IPS-11a (cell line): ENCODE measurements around the gene CADM2.

Experiments
- H3K4me3 ChIP-seq: one replicate; pipeline ENCODE4 v1.5.1; 2013; ENCODE audit warnings: low read depth, low read length, control low read depth

Gene CADM2

DNA sequence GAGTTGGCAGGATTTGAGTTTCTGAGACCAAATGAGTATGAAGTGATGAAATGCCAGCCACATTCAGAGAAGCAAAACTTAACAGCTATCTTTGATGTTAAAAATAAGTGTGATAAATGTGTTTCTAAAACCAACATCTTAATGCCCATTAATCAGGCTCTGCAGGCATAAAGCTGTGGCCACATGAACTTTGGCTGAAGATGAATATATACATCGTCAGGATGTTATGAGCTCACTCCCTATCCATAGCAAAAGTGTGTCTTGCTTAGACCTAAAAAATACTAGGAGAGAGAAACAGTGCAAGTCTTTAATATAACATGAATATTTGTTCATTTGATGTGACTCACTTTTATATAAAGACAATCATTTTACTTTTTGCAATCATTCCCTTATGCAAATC lies 218.0 kb downstream of the CADM2 start:
- H3K4me3 ChIP-seq = no peak overlapping the region

- no peak overlapping the region for H3K4me3 ChIP-seq
Observed at GRCh38 chr3:85182975-85183752, 224.4 kb downstream of the CADM2 start.

DNA sequence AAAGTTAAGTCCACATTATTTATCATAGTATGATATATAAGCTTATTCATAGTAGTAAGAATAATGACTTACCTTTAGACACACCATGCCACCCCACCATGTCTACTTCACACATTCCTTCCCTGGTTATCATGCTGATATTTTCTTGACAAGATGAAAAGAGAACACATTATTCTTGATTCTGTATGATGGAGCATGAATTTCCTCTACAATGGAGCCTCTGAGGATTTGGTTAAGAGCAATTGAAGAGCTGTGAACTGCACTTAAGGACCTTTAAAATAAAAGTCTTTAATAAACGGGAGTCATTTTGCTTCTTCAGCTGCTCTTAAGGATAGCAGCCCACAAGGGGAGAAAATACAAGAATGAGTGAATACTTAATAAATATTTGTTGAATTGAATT lies 226.7 kb downstream of the CADM2 start:
- no peak overlapping the region for H3K4me3 ChIP-seq

DNA sequence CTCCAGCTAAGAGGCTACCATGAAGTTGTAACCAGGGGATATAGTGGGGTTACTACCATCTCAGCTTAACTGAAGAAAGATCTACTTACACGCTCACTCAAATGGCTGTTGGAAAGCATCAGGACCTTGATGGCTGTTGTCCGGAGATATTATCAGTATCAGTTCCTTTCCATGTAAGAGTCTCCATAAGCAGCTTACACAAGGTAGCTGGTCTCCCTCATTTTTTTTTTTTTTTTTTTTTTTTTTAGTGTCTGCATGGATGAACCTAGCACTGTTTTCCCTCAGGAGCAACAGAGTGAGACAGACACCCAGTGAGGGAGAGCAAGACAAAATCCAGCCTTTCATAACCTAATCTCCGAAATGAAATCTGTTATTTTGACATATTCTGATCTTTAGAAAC lies 230.9 kb downstream of the CADM2 start:
- no peak overlapping the region for H3K4me3 ChIP-seq

DNA sequence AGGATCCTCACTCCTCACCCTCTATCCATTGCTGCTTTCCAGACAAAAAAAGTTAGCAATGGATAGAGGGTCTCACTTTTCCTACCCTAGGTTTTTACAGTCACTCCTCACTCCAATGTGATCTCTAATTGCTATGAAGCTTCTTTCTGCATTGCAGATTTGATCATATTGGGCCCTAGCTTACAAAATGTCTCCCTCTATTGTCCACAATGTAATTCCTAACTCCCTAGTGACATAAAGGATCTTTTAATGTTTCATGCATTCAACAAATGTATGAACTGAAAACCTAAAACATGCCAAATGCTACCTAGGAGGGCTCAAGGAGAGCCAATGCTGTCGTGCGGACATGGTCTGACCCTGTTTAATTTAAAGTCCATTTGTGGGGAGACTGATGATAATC lies 234.8 kb downstream of the CADM2 start:
- no peak overlapping the region for H3K4me3 ChIP-seq

- H3K4me3 ChIP-seq = no peak overlapping the region
Observed at GRCh38 chr3:85208650-85209049, 249.9 kb downstream of the CADM2 start.

- H3K4me3 ChIP-seq = no peak overlapping the region
Observed at GRCh38 chr3:85210540-85210939, 251.8 kb downstream of the CADM2 start.

DNA sequence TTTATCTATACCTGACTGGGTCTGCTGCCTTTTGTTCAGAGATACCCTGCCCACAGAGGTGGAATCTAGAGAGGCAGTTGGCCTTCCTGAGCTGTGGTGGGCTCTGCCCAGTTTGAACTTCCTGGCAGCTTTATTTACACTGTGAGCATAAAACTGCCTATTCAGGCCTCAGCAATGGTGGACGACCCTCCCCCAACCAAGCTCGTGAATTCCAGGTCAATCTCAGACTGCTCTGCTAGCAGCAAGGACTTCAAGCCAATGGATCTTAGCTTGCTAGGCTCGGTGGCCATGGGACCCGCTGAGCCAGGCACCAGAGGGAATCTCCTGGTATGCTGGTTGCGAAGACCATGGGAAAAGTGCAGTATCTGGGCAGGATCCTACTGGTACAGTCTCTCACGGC lies 270.2 kb downstream of the CADM2 start:
- no peak overlapping the region for H3K4me3 ChIP-seq

GRCh38 chr3:85244091-85244490 lies 285.3 kb downstream of the CADM2 start:
- no peak overlapping the region for H3K4me3 ChIP-seq

- no peak overlapping the region for H3K4me3 ChIP-seq
Observed at GRCh38 chr3:85244519-85244918, 285.7 kb downstream of the CADM2 start.

GRCh38 chr3:85251766-85252165 lies 293.0 kb downstream of the CADM2 start:
- no peak overlapping the region for H3K4me3 ChIP-seq

- H3K4me3 ChIP-seq = no peak overlapping the region
Observed at GRCh38 chr3:85252686-85253085, 293.9 kb downstream of the CADM2 start.

- H3K4me3 ChIP-seq = no peak overlapping the region
Observed at GRCh38 chr3:85254738-85255137, 295.9 kb downstream of the CADM2 start.

GRCh38 chr3:85255949-85256348 lies 297.2 kb downstream of the CADM2 start:
- H3K4me3 ChIP-seq = no peak overlapping the region

DNA sequence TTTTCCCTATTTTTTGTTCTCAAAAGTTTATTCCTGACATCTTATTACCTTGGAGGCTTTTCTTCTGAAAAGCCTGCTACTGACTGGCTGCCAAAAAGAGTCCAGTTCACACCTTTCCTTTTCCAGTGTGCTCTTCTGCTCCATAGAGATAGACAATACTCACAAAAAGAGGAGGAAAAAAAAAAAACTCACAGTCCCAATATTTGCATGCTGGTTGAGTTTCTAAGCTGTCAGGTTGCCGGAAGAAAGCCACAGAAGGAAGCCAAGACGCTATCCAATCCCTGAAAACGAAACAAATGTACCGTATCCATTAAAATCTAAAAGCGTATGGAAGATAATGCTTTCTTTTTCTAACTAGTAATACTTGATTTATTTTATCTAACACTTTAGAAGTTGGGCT lies 299.5 kb downstream of the CADM2 start:
- H3K4me3 ChIP-seq = no peak overlapping the region

DNA sequence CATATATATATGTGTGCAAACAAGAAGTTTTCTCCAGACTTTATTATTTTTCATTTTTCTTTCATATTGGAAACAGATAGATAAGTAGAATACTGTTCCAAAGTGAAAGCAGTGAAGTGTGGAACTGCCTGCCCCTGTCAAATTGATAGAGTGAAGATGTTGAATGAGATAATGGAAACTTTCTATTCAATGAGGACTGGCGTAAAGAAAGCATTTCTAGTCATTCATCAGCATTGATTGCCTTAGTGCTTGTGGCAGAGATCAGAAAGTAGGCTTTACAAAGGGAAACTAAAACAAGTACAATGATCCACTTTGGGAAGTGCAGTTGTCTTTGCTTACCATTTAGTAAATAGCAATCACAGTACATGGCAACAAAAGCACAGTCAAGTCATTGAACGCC lies 300.0 kb downstream of the CADM2 start:
- no peak overlapping the region for H3K4me3 ChIP-seq

- H3K4me3 ChIP-seq = no peak overlapping the region
Observed at GRCh38 chr3:85259748-85260147, 301.0 kb downstream of the CADM2 start.

GRCh38 chr3:85264381-85264780 lies 305.6 kb downstream of the CADM2 start:
- H3K4me3 ChIP-seq = no peak overlapping the region

- no peak overlapping the region for H3K4me3 ChIP-seq
Observed at GRCh38 chr3:85270488-85270887, 311.7 kb downstream of the CADM2 start.

GRCh38 chr3:85271911-85272310 lies 313.1 kb downstream of the CADM2 start:
- H3K4me3 ChIP-seq = no peak overlapping the region

DNA sequence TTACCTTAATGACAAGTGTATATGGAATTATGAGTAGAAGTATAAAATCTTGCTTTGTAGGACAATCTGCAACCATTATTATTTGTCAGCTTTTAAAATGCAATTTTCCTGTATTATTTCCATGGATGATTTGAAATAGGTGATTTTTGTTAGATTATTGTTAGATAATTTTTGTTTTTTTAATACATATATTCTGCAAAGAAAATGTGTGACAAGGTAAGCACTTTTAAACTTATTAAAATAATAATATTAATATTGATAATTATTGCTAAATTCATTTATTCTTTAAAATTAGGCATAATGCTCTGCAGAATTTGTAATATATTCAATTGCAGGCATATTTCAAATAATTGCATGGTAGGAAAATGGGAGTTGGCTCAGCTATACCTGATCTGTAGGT lies 329.5 kb downstream of the CADM2 start:
- no peak overlapping the region for H3K4me3 ChIP-seq

DNA sequence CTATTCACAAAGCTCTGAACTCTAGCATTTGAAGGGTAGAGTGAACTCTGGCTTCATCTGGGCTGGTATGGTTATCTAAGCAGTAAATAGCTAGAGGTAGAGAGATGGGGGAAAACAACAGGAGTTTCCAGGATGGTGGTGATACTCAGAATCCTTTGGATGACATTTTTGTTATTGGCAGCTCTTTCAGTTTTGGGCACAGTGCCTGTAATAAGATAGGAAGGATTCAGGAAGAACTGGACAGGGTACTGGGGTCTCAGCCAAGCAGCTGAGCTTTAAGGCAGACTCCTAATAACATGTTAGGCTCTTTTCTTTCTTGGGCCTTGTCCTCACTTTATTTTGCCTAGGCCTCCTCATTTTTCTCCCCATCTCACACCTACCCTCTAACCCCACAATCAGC lies 338.5 kb downstream of the CADM2 start:
- no peak overlapping the region for H3K4me3 ChIP-seq

DNA sequence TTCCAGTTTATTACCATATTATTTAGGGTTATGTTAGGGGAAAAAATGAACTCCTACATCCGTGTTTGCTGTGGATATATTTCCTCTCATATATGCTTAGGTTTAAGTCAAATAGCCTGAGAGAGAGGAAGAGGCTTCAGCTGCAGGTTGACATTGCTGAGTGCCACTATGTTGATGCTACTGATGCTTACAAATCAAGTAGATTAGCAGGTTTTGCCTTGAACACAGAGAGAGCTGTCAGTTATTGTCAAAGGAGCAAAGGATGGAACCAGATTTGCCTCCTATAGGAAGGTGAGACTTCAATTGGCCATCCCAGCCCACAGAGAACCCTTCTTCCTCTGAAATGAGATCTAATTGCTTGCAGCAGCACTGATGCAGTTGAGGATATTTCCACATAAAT lies 339.2 kb downstream of the CADM2 start:
- no peak overlapping the region for H3K4me3 ChIP-seq
